Thyroid gland (tissue), 4 donors: ENCODE results near the gene TPCN1. TPM values are rescaled to one million over a fixed set of nuclear protein-coding genes. Genes with fewer than 3 reads are reported as not detected.

Experiments
- DNase-seq, 2 donors: peaks; one replicate each; pipeline ENCODE4 v3.0.0-alpha.2; 2019
- H3K27ac ChIP-seq, 3 donors: fragments of 200-600 bp; sonication (generic); 1 replicate in 2 of 3; 2 replicates in 1 of 3; pipeline ENCODE4 v1.5.1; 2016 to 2019; ENCODE audit warnings: mild to moderate bottlenecking in 1 of 3, moderate library complexity in 1 of 3
- H3K27me3 ChIP-seq: fragments of 200-600 bp; sonication (generic); one replicate; pipeline ENCODE4 v1.5.1; 2019
- H3K36me3 ChIP-seq, 2 donors: fragments of 200-600 bp; sonication (generic); one replicate each; pipeline ENCODE4 v1.5.1; 2016 to 2019
- H3K4me1 ChIP-seq, 2 donors: fragments of 200-600 bp; sonication (generic); one replicate each; pipeline ENCODE4 v1.5.1; 2017 to 2019
- H3K4me3 ChIP-seq, 3 donors: fragments of 200-600 bp; sonication (generic); replicated peaks in 1 of 3; 1 replicate in 2 of 3; 2 replicates in 1 of 3; pipeline ENCODE4 v1.5.1; 2016; ENCODE audit warnings: mild to moderate bottlenecking in 1 of 3
- H3K9me3 ChIP-seq: fragments of 200-600 bp; sonication (generic); one replicate; pipeline ENCODE4 v1.5.1; 2017
- POLR2A ChIP-seq, 2 donors: fragments of 450-650 bp; IDR thresholded peaks; one replicate each; pipeline ENCODE4 v1.6.1; 2017; ENCODE audit warnings: antibody characterized with exemption in 2 of 2, mild to moderate bottlenecking in 2 of 2, moderate library complexity in 1 of 2
- WGBS, 2 donors: methylation state at CpG; one replicate each; pipeline ENCODE4 v1.1.5; 2017; 5-methylcytosine and 5-hydroxymethylcytosine counted together
- intact Hi-C: fragments of 100-400 bp; cut with DNase I; formaldehyde crosslinking; loops from one replicate; pipeline ENCODE4 v1.15.1; 2023
- total RNA-seq, 4 donors: library from RNA; depleted of rRNA; stranded (reverse); fragments of >200 nt; gene quantifications; one replicate each; pipeline ENCODE4 v1.2.3, GENCODE V29; 2016
- TF ChIP-seq, protein P1 (sequence below), 6 experiments: fragments of 200-600 bp in 3 of 6; fragments of 450-650 bp in 3 of 6; sonication (generic) in 3 of 6; IDR thresholded peaks; one replicate each; pipeline ENCODE4 v1.5.1; 2016 to 2019; ENCODE audit warnings: antibody characterized with exemption in 6 of 6, mild to moderate bottlenecking in 2 of 6, inconsistent platforms in 1 of 6, moderate library complexity in 1 of 6

Gene TPCN1
- total RNA-seq, 4 donors from 2014 or later: 58.3 to 135 (median 109) TPM

DNA sequence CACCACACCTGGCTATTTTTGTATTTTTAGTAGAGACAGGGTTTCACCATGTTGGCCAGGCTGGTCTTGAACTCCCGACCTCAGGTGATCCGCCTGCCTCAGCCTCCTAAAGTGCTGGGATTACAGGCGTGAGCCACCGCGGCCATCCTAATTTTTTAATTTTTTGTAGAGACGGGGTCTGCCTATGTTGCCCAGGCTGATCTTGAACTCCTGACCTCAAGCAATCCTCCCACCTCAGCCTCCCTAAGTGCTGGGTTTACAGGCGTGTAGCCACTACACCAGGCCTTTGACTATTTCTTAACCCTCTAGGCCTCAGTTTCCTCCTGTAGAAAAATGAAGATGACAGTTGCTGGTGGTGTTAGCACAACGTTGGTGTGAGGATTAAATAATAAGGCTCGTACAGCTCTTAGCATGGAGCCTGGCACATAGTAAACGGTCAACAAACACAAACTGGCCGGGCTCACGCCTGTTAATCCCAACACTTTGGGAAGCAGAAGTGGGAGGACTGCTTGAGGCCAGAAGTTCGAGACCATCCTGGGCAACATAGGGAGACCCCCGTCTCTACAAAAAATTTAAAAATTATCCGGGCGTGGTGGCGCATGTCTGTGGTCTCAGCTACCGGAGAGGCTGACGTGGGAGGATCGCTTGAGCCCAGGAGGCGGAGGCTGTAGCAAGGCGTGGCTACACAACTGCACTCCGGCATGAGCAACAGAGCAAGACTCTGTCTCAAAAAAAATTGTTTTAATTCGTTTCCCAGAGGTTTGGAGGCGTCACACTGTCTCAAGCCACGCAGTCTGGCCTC is 37.0 kb upstream of the TPCN1 start:
- H3K4me3 ChIP-seq: peak overlapping the region; percentile 34 to 96 (median 95)
- peaks cover 12 to 23% of the 10 kb centered on the region in 2 donors for H3K4me1 ChIP-seq
- peaks cover 15% of the 10 kb centered on the region in 2 donors for H3K36me3 ChIP-seq
- H3K27me3 ChIP-seq: no peaks in the 10 kb centered on the region
- intact Hi-C loops: no loop called here
- 36 to 39% methylated on average over 25 to 26 of the region's 26 CpGs for WGBS, 2 donors
- TF ChIP-seq, protein P1, sequence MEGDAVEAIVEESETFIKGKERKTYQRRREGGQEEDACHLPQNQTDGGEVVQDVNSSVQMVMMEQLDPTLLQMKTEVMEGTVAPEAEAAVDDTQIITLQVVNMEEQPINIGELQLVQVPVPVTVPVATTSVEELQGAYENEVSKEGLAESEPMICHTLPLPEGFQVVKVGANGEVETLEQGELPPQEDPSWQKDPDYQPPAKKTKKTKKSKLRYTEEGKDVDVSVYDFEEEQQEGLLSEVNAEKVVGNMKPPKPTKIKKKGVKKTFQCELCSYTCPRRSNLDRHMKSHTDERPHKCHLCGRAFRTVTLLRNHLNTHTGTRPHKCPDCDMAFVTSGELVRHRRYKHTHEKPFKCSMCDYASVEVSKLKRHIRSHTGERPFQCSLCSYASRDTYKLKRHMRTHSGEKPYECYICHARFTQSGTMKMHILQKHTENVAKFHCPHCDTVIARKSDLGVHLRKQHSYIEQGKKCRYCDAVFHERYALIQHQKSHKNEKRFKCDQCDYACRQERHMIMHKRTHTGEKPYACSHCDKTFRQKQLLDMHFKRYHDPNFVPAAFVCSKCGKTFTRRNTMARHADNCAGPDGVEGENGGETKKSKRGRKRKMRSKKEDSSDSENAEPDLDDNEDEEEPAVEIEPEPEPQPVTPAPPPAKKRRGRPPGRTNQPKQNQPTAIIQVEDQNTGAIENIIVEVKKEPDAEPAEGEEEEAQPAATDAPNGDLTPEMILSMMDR (IDR thresholded peaks at IDR 0.05): no peak
- H3K9me3 ChIP-seq: no peaks in the 10 kb centered on the region
- H3K27ac ChIP-seq: peak overlapping the region; percentile 80 to 95 (median 92)
- no peak for DNase-seq

DNA sequence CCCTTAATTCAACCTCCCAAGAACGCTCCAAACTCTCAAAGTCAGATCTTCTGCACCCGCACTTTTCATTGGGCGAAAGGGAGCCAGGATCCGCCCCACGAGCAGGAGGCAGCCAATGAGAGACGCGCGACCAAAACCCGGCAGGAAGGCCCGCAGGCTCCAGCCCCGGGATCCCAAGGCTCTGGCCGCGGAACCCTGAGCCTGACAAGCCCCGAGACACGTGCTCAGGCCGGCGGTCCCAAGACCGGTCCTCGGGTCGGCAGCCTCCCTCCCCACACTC is 36.4 kb upstream of the TPCN1 start:
- peak; percentile 88 to 89 for DNase-seq
- Histone ChIP-seq H3K27ac (peak overlapping the region; percentile 80 to 95 (median 92)), H3K27me3 (no peaks in the 10 kb centered on the region), H3K4me1 (peaks cover 12 to 23% of the 10 kb centered on the region in 2 donors), H3K36me3 (peaks cover 9% of the 10 kb centered on the region in 2 donors), H3K4me3 (peak overlapping the region; percentile 34 to 96 (median 95)), H3K9me3 (no peaks in the 10 kb centered on the region)
- TF ChIP-seq POLR2A (IDR thresholded peaks at IDR 0.05): no peak
- TF ChIP-seq, protein P1 (IDR thresholded peaks at IDR 0.05): no peak
- WGBS, 2 donors: 0% methylated on average over 1 to 6 of the region's 20 CpGs
- intact Hi-C loops: no loop called here

GRCh38 chr12:113185180-113186032 is 35.9 kb upstream of the TPCN1 start, which contains the start of the genes DDX54 and RITA1:
Gene DDX54 (minus strand): TSS chr12:113185478. CDS start chr12:113185451, 27 bp downstream.
Gene RITA1 (plus strand): TSS chr12:113185721. CDS start chr12:113186747, 1,026 bp downstream.
- peak in 1 of 2 donors; percentile 66 for TF ChIP-seq POLR2A (IDR thresholded peaks at IDR 0.05)
- TF ChIP-seq, protein P1 (IDR thresholded peaks at IDR 0.05): no peak
- peak within 1 kb of the TSS; percentile 80 to 95 (median 92) for H3K27ac ChIP-seq
- peaks cover 12 to 23% of the 10 kb centered on the region in 2 donors for H3K4me1 ChIP-seq
- WGBS, 2 donors: 1% methylated on average over 18 to 46 of the region's 89 CpGs
- peak; percentile 84 to 86 for DNase-seq
- peak within 1 kb of the TSS; percentile 34 to 96 (median 95) for H3K4me3 ChIP-seq
- peaks cover 4 to 8% of the 10 kb centered on the region in 2 donors for H3K36me3 ChIP-seq
- intact Hi-C loops: no loop called here
- H3K27me3 ChIP-seq: no peaks in the 10 kb centered on the region
- H3K9me3 ChIP-seq: no peaks in the 10 kb centered on the region

- intact Hi-C loops: no loop called here
- Histone ChIP-seq H3K4me3 (peak overlapping the region; percentile 34 to 96 (median 95)), H3K36me3 (peaks cover 0 to 10% of the 10 kb centered on the region in 2 donors), H3K9me3 (no peaks in the 10 kb centered on the region), H3K27ac (peak overlapping the region; percentile 80 to 95 (median 92)), H3K27me3 (no peaks in the 10 kb centered on the region), H3K4me1 (peaks cover 12 to 23% of the 10 kb centered on the region in 2 donors)
- TF ChIP-seq, protein P1 (IDR thresholded peaks at IDR 0.05): no peak
- TF ChIP-seq POLR2A (IDR thresholded peaks at IDR 0.05): no peak
- 7 to 8% methylated on average over 9 to 11 of the region's 11 CpGs for WGBS, 2 donors
- DNase-seq: no peak
These were observed 35.3 kb upstream of the TPCN1 start for GRCh38 chr12:113186033-113186365.
